Dedifferentiated amniotic fluid mesenchymal stem cell (primary cell): Measurements from ENCODE around the gene KIRREL3.

ENCODE experiments used
- DNase-seq: peaks from one replicate; pipeline ENCODE4 v3.0.0-alpha.2; 2016; ENCODE audit errors: extremely low spot score

Gene KIRREL3

GRCh38 chr11:126710804-126711399, 289.7 kb downstream of the KIRREL3 start:
- DNase-seq, result no peak

- no peak for DNase-seq
Observed at GRCh38 chr11:126707498-126707897, 293.1 kb downstream of the KIRREL3 start.

GRCh38 chr11:126704096-126704495, 296.5 kb downstream of the KIRREL3 start:
- DNase-seq, result no peak

GRCh38 chr11:126703662-126704061, 296.9 kb downstream of the KIRREL3 start:
- DNase-seq, result no peak

GRCh38 chr11:126702987-126703386, 297.6 kb downstream of the KIRREL3 start:
- DNase-seq, result no peak

- DNase-seq, result no peak
Observed at GRCh38 chr11:126702165-126702720, 298.3 kb downstream of the KIRREL3 start.

GRCh38 chr11:126701520-126701897, 299.1 kb downstream of the KIRREL3 start:
- peak; percentile 20 for DNase-seq

- DNase-seq, result no peak
Observed at GRCh38 chr11:126700768-126701519, 299.6 kb downstream of the KIRREL3 start.

- no peak for DNase-seq
Observed at GRCh38 chr11:126698576-126698975, 302.0 kb downstream of the KIRREL3 start.

- no peak for DNase-seq
Observed at GRCh38 chr11:126697936-126698335, 302.6 kb downstream of the KIRREL3 start.

- no peak for DNase-seq
Observed at GRCh38 chr11:126696982-126697381, 303.6 kb downstream of the KIRREL3 start.

GRCh38 chr11:126695293-126695692, 305.3 kb downstream of the KIRREL3 start:
- no peak for DNase-seq

- no peak for DNase-seq
Observed at GRCh38 chr11:126694065-126694625, 306.4 kb downstream of the KIRREL3 start.

- no peak for DNase-seq
Observed at GRCh38 chr11:126687477-126687876, 313.1 kb downstream of the KIRREL3 start.

- DNase-seq, result no peak
Observed at GRCh38 chr11:126686938-126687337, 313.6 kb downstream of the KIRREL3 start.

GRCh38 chr11:126683766-126684728, 316.5 kb downstream of the KIRREL3 start:
- DNase-seq, result no peak

- DNase-seq, result no peak
Observed at GRCh38 chr11:126682590-126682989, 318.0 kb downstream of the KIRREL3 start.

- DNase-seq, result no peak
Observed at GRCh38 chr11:126680700-126681099, 319.9 kb downstream of the KIRREL3 start.

- DNase-seq, result no peak
Observed at GRCh38 chr11:126680131-126680530, 320.4 kb downstream of the KIRREL3 start.

GRCh38 chr11:126679033-126679432, 321.5 kb downstream of the KIRREL3 start:
- DNase-seq, result no peak

- no peak for DNase-seq
Observed at GRCh38 chr11:126676536-126676935, 324.0 kb downstream of the KIRREL3 start.

- DNase-seq, result no peak
Observed at GRCh38 chr11:126673319-126673718, 327.3 kb downstream of the KIRREL3 start.
